HG02981 (cell line): ENCODE results near the gene LRMDA.
"Not testable (repeated sequence)": the region's sequence is repeated elsewhere in the genome, so short reads cannot be mapped to it uniquely, and the experiment has no call there.

Experiments used
- ATAC-seq: cut with Tn5 transposase; IDR thresholded peaks from one replicate; pipeline ENCODE4 v1.9.1; 2021; ENCODE audit warnings: mild to moderate bottlenecking, moderate library complexity; ENCODE audit not compliant: unreplicated experiment

The LRMDA gene

GRCh38 chr10:76051007-76051936 lies 619.8 kb downstream of the LRMDA start:
- ATAC-seq, result no peak

GRCh38 chr10:76052682-76053503 lies 621.5 kb downstream of the LRMDA start:
- ATAC-seq, result no peak

DNA sequence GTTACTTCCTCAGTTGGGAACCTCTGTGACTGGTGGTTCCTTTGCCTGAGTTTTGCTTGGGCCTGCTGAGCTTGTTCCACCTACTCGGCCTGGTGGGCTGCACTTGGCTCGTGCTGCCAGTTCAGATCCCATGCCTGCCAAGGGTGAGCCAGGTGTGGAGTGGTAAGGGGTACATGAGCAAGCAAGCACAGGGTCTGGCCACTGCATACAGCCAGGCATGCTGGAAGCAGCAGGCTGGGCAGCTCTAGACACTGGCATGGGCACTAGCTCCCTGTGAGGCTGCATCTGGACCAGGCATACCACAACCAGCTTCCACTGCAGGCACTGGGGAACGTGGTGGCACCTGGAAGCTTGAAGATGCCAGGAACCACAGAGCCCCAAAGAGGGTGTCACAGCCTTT lies 624.0 kb downstream of the LRMDA start:
- ATAC-seq, result no peak

GRCh38 chr10:76055963-76056362 lies 624.5 kb downstream of the LRMDA start:
- no peak for ATAC-seq

DNA sequence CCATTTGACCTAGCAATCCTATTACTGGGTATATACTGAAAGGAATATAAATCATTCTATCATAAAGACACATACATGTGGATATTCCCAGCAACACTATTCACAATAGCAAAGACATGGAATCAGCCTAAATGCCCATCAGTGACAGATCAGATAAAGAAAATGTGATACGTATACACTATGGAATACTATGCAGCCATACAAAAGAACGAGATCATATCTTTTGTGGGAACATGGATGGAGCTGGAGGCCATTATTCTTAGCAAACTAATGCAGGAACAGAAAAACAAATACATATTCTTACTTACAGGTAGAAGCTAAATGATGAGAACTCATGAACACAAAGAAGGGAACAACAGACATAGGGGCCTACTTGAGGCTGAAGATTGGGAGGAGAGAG lies 629.6 kb downstream of the LRMDA start:
- ATAC-seq, result not testable (repeated sequence)

DNA sequence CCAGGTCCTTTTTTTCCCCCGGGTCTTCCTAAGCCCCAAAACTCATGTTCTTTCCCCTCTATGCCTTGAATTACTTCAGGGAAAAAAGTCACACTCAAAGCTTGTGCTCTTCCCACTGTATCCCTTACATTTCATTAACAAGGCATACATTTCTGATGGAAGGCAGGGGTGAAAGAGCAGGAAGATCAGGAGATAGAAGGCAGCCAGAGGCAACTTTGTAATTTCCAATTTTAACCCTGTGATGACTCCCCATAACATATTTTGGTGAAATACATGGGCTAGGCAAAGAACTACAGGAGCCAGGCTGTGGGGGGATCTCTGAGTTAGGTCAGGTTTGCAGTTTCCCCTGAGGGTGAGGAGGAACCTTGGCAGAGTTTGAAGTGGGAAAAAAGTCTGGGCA lies 635.0 kb downstream of the LRMDA start:
- no peak for ATAC-seq

GRCh38 chr10:76067447-76067846 lies 636.0 kb downstream of the LRMDA start:
- ATAC-seq, result no peak

- no peak for ATAC-seq
These were observed 637.4 kb downstream of the LRMDA start for GRCh38 chr10:76068856-76069255.

DNA sequence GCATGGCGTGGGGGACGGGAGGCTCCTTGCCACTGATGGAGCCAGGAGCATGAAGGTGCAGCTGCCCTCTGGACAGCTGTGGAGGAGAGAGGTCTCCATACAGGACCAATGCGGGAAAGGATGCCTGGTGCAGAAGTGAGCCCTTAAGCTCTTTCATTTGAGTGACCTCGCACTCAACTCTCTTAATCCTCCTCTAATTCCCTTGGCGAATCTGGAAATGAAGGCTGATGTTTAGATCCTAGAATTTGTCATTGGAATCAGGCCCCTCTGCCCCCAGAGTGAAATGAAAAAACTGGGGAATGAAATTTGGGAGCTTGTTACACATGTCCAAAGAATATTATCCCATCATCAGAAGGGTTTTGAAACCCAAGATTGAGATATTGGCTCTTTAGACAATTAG lies 639.5 kb downstream of the LRMDA start:
- no peak for ATAC-seq

DNA sequence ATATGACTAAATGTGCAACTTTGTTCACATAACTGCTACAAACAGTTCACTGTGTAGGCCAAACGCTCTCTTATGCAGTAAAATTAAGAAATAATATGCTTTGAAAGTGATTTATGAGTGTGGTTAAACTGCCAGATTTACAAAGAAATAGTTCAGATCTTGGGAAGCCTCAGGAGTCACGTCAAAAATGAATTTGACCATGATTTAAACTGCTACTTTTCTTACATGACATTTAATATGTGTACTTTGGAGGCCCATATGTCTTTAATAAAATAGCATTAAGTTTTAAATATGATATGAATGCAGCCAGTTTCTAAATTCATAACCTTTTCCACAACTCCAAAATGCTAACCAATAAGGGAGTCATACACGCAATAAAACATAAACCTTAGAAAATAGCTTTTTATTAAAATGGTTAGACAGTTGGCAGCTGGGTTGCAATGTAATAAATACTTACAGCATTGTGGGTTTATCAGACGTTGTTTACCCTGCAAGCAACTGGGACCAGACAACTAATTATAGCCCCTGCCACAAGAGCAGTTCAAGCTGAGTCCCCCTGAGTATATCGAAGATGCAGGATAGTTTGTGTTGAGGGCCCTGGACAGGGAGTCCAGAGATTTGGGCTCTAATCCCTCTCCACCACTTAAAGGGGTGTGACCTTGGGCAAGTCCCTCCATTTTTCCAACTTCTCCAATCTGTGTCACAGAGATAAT lies 640.4 kb downstream of the LRMDA start:
- ATAC-seq, result no peak

GRCh38 chr10:76072384-76072783 lies 641.0 kb downstream of the LRMDA start:
- no peak for ATAC-seq

DNA sequence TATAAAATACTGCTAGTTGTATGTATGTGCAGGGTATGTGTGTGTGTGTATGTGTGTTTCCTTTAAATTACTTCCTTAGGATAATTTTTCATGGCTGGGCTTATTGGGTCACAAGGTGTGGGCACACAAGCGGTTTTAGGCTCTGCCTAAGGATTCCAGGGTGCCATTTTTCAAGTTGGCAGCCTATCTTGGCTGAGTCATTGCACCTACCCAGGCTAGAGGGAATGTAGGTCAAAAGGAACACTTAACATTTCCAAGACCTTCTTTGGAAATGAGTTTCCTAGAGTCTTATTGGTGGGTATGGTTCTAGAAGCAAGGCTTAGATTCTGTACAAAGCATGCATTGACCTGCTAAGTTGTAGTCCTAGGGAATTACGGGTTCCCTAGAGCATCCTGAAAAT lies 642.1 kb downstream of the LRMDA start:
- no peak for ATAC-seq

- no peak for ATAC-seq
These were observed 643.2 kb downstream of the LRMDA start for GRCh38 chr10:76074659-76075058.

GRCh38 chr10:76080451-76080850 lies 649.0 kb downstream of the LRMDA start:
- ATAC-seq, result no peak

GRCh38 chr10:76080991-76081390 lies 649.6 kb downstream of the LRMDA start:
- no peak for ATAC-seq

DNA sequence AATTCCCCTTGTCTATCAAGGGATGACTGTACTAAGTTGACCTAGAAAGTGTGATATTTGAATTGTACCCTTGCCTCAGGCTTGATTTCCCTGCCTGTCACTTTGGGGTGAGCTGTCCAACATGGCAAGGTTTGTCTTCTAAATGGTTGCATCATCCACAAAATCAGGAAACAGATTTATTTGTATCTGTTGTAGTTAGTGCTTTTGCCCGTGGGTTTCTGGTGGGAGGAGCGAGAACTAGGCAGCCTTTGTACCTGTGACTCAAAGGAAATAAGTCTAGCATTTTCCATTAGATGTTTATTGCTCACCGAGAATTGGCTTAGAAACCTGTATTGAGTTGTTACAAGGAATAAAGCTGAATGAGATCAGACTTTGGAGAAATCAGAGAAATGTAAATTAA lies 650.8 kb downstream of the LRMDA start:
- no peak for ATAC-seq

GRCh38 chr10:76082956-76083355 lies 651.5 kb downstream of the LRMDA start:
- ATAC-seq, result no peak

DNA sequence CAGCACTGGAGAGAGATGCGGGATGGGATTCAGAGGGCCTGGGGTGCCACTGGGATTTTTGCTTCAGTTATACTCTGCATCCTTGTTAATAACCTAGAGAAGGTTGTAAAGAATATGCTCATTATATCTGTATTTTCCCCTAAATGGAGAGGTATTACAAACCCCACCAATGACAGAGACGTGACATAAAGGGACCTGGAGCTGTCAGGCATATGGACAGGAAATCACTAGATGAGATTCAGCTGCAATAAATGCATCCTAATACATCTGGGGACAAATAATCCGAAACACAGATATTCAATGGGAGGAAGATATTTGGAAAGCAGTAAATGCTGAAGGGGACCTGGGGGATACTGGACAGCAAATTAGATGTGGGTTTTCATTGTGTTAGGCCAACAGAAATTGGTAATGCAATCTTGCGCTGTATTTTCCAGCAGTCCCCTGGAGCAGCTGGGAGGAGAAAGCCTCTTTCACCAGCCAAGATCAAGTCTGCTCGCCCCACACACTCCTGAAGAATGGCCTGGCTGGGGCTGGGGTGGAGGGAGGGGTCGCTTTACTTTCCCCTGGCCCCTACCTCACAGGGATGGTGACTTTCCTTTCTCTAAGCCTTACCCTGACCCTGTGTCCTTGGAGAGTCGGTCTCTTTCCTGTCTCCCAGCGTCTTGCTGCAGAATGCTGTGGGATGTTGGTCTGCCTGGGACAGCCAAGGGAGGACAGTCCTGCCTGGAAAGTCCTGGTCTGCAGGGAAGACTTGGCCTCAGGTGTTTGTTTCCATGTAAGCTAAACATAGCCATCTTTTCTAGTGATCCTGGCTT lies 653.8 kb downstream of the LRMDA start:
- ATAC-seq, result no peak

GRCh38 chr10:76085817-76086167 lies 654.4 kb downstream of the LRMDA start:
- ATAC-seq, result no peak

DNA sequence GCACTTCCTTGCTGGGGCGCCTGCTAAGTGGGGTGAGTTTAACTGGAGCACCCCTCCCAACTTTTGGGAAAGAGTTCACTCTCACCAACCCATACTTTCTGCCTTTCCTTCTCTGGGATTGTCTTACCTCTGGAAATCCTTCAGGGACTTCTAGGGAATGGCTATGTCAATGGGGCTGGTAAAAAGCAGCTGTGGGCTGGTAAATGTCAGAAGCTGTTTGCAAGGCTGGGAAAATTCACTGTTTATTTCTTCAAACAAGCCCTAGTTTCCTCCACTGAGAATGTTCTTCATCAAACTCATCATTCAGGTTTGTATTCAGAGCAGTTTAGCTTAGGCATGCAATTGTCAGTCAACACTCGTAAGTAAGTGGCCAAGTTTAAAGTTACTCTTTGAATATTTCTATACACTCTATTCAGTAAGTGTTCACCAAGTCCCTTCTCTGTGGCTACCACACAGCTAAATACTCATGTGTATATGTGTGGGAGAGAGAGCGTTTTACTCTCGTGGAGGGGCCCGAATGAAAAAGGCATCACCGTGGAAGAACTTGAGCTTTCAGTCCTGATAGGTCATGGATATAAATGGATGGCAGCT lies 654.8 kb downstream of the LRMDA start:
- ATAC-seq, result no peak
